MCF 10A (cell line): ENCODE data around the gene VCX3A. TPM values are rescaled to one million over a fixed set of nuclear protein-coding genes. Genes with fewer than 3 reads are reported as not detected.
"Not testable (repeated sequence)": the region's sequence is repeated elsewhere in the genome, so short reads cannot be mapped to it uniquely, and the experiment has no call there.

Experiments
- Bru-seq: library from RNA; stranded (reverse); fragments of 400-500 nt; gene quantifications from one replicate; lab custom pipeline; 2021; lab: Mats Ljungman, UMichigan
- BruChase-seq, 2 experiments: library from RNA; stranded (reverse); fragments of 400-500 nt; gene quantifications; one replicate each; lab custom pipeline; 2021; lab: Mats Ljungman, UMichigan
- BruUV-seq: library from RNA; stranded (reverse); fragments of 400-500 nt; replicated peaks from 2 replicates; lab custom pipeline; 2021; lab: Mats Ljungman, UMichigan
- CTCF ChIA-PET: fragments of 300-600 bp; sonication (Branson Sonifier 250); formaldehyde crosslinking; extraction: SDS; loops from one replicate; lab custom pipeline; 2021; ENCODE audit warnings: antibody characterized with exemption, inconsistent platforms; lab: Yijun Ruan, JAX
- POLR2A ChIA-PET: fragments of 300-600, 350-650 bp; sonication (Branson Sonifier 250); formaldehyde crosslinking; extraction: SDS; loops from one replicate; lab custom pipeline; 2020; ENCODE audit warnings: antibody characterized with exemption, inconsistent platforms; lab: Yijun Ruan, JAX
- DNase-seq: peaks from one replicate; pipeline ENCODE4 v3.0.0-alpha.2; 2018; ENCODE audit not compliant: unreplicated experiment
- H3K27ac Mint-ChIP-seq: one replicate; pipeline ENCODE4 v1.8.0; 2022; ENCODE audit warnings: mild to moderate bottlenecking, low read depth, mixed read lengths; ENCODE audit not compliant: unreplicated experiment
- H3K27me3 Mint-ChIP-seq: one replicate; pipeline ENCODE4 v1.8.0; 2022; ENCODE audit warnings: mixed read lengths; ENCODE audit not compliant: insufficient read depth, unreplicated experiment
- H3K36me3 Mint-ChIP-seq: one replicate; pipeline ENCODE4 v1.8.0; 2022; ENCODE audit warnings: mild to moderate bottlenecking, moderate library complexity, mixed read lengths; ENCODE audit not compliant: insufficient read depth, unreplicated experiment
- H3K4me1 Mint-ChIP-seq: one replicate; pipeline ENCODE4 v1.8.0; 2022; ENCODE audit warnings: mixed read lengths; ENCODE audit not compliant: insufficient read depth, unreplicated experiment
- H3K4me3 Mint-ChIP-seq: one replicate; pipeline ENCODE4 v1.8.0; 2022; ENCODE audit warnings: mild to moderate bottlenecking, moderate library complexity, mixed read lengths; ENCODE audit not compliant: unreplicated experiment
- H3K9me3 Mint-ChIP-seq: one replicate; pipeline ENCODE4 v1.8.0; 2022; ENCODE audit warnings: mixed read lengths; ENCODE audit not compliant: unreplicated experiment
- CTCF ChIP-seq: fragments of 200-600 bp; IDR thresholded peaks from one replicate; pipeline ENCODE4 v1.8.0; 2022; ENCODE audit warnings: antibody characterized with exemption, mild to moderate bottlenecking; ENCODE audit not compliant: unreplicated experiment
- intact Hi-C: fragments of 100-400 bp; cut with micrococcal nuclease; formaldehyde crosslinking; loops from 2 replicates; pipeline ENCODE4 v1.14.1; 2022
- long read RNA-seq: library from polyadenylated mRNA; stranded (forward); transcript quantifications from one replicate; pipeline ENCODE4 v2.0.0, GENCODE V29; 2022
- total RNA-seq: library from RNA; stranded (reverse); gene quantifications from 2 replicates; pipeline ENCODE4 v1.2.3, GENCODE V29; 2022

The VCX3A gene
- total RNA-seq (not detected in 2 replicates), Bru-seq, nascent RNA (not detected), BruChase-seq, experiment 1, labeled RNA remaining after a 6-hour chase (not detected), BruChase-seq, experiment 2, labeled RNA remaining after a 2-hour chase (not detected)
- long read RNA-seq, result 0 reads

- CTCF ChIA-PET, H3K4me1 Mint-ChIP-seq, H3K27me3 Mint-ChIP-seq, intact Hi-C loops, H3K4me3 Mint-ChIP-seq, DNase-seq, H3K36me3 Mint-ChIP-seq, BruUV-seq, H3K27ac Mint-ChIP-seq, POLR2A ChIA-PET: not testable (repeated sequence)
- H3K9me3 Mint-ChIP-seq, result peaks cover 25% of the 10 kb centered on the region
Measured at GRCh38 chrX:6535018-6535417, at the start of gene VCX3A. VCX3A (minus strand) TSS chrX:6535118; CDS start chrX:6534497, 621 bp downstream.

- Mint-ChIP-seq H3K4me3 (no peak overlapping the region), H3K27ac (no peak overlapping the region), H3K36me3 (no peaks in the 10 kb centered on the region), H3K4me1 (no peaks in the 10 kb centered on the region), H3K9me3 (peaks cover 29% of the 10 kb centered on the region), H3K27me3 (no peaks in the 10 kb centered on the region)
- CTCF ChIA-PET, result no interaction called here
- no peak for DNase-seq
- BruUV-seq, result no TSS peak
- no peak for TF ChIP-seq CTCF
- intact Hi-C loops, result no loop called here
- POLR2A ChIA-PET, result no interaction called here
Measured at GRCh38 chrX:6574762-6575161, 39.8 kb upstream of the VCX3A start.

- ChIA-PET CTCF (no interaction called here), POLR2A (no interaction called here)
- DNase-seq, result no peak
- H3K27ac Mint-ChIP-seq, result no peak overlapping the region
- no peaks in the 10 kb centered on the region for H3K4me1 Mint-ChIP-seq
- no peak for TF ChIP-seq CTCF
- intact Hi-C loops, result no loop called here
- H3K36me3 Mint-ChIP-seq, result no peaks in the 10 kb centered on the region
- no peaks in the 10 kb centered on the region for H3K27me3 Mint-ChIP-seq
- H3K9me3 Mint-ChIP-seq, result peaks cover 37% of the 10 kb centered on the region
- no peak overlapping the region for H3K4me3 Mint-ChIP-seq
- BruUV-seq, result no TSS peak
Measured at GRCh38 chrX:6568031-6568430, 33.1 kb upstream of the VCX3A start.

GRCh38 chrX:6558979-6559378, 24.1 kb upstream of the VCX3A start:
- intact Hi-C loops, result no loop called here
- no peak for DNase-seq
- no peak overlapping the region for H3K4me3 Mint-ChIP-seq
- H3K9me3 Mint-ChIP-seq, result peaks cover 50% of the 10 kb centered on the region
- H3K27me3 Mint-ChIP-seq, result no peaks in the 10 kb centered on the region
- no peaks in the 10 kb centered on the region for H3K4me1 Mint-ChIP-seq
- no peak for TF ChIP-seq CTCF
- CTCF ChIA-PET, result no interaction called here
- POLR2A ChIA-PET, result no interaction called here
- no peaks in the 10 kb centered on the region for H3K36me3 Mint-ChIP-seq
- no TSS peak for BruUV-seq
- no peak overlapping the region for H3K27ac Mint-ChIP-seq

GRCh38 chrX:6557690-6558089, 22.8 kb upstream of the VCX3A start:
- Mint-ChIP-seq H3K27me3 (no peaks in the 10 kb centered on the region), H3K36me3 (no peaks in the 10 kb centered on the region), H3K9me3 (peaks cover 52% of the 10 kb centered on the region), H3K4me1 (no peaks in the 10 kb centered on the region), H3K27ac (no peak overlapping the region), H3K4me3 (no peak overlapping the region)
- no TSS peak for BruUV-seq
- ChIA-PET POLR2A (no interaction called here), CTCF (no interaction called here)
- TF ChIP-seq CTCF, result no peak
- no peak for DNase-seq
- intact Hi-C loops, result no loop called here
